Liver (tissue), 9 donors: ENCODE results near the gene XYLT1. TPM values are rescaled to one million over a fixed set of nuclear protein-coding genes. Genes with fewer than 3 reads are reported as not detected.

ENCODE experiments used
- DNase-seq: peaks from one replicate; pipeline ENCODE4 v3.0.0-alpha.2; 2017; ENCODE audit warnings: low spot score
- H3K27ac ChIP-seq, 2 donors: one replicate each; pipeline ENCODE4 v1.7.0; 2013; ENCODE audit warnings: inconsistent platforms in 2 of 2, low read length in 2 of 2, control low read depth in 1 of 2, low read depth in 1 of 2, mild to moderate bottlenecking in 1 of 2
- H3K27me3 ChIP-seq, 4 donors: one replicate each; pipeline versions ENCODE4 v1.6.1 to v1.7.0; 2013; ENCODE audit warnings: low read length in 3 of 4, inconsistent platforms in 1 of 4, mild to moderate bottlenecking in 1 of 4, moderate library complexity in 1 of 4; ENCODE audit not compliant: control insufficient read depth in 4 of 4, insufficient read depth in 4 of 4
- H3K36me3 ChIP-seq, 4 donors: one replicate each; pipeline versions ENCODE4 v1.6.1 to v1.7.0; 2013; ENCODE audit warnings: low read length in 3 of 4, mild to moderate bottlenecking in 3 of 4, low read depth in 1 of 4, moderate library complexity in 1 of 4; ENCODE audit not compliant: control insufficient read depth in 4 of 4, insufficient read depth in 3 of 4
- H3K4me1 ChIP-seq, 4 donors: one replicate each; pipeline versions ENCODE4 v1.6.1 to v1.7.0; 2013; ENCODE audit warnings: low read length in 3 of 4, mild to moderate bottlenecking in 3 of 4, moderate library complexity in 1 of 4; ENCODE audit not compliant: control insufficient read depth in 4 of 4, insufficient read depth in 4 of 4
- H3K4me3 ChIP-seq, 3 donors: one replicate each; pipeline versions ENCODE4 v1.6.1 to v1.7.0; 2013; ENCODE audit warnings: low read length in 3 of 3, control low read depth in 1 of 3, low read depth in 1 of 3, mild to moderate bottlenecking in 1 of 3
- H3K9ac ChIP-seq, 2 donors: one replicate each; pipeline ENCODE4 v1.7.0; 2013; ENCODE audit warnings: low read length in 2 of 2, mild to moderate bottlenecking in 2 of 2, moderate library complexity in 2 of 2, control low read depth in 1 of 2, low read depth in 1 of 2
- H3K9me3 ChIP-seq, 4 donors: one replicate each; pipeline versions ENCODE4 v1.6.1 to v1.7.0; 2013; ENCODE audit warnings: low read length in 3 of 4; ENCODE audit not compliant: control insufficient read depth in 4 of 4
- ATF3 ChIP-seq: IDR thresholded peaks from 2 replicates; pipeline ENCODE4 v1.6.1; 2016; ENCODE audit warnings: antibody characterized with exemption
- EGR1 ChIP-seq, 2 donors: IDR thresholded peaks; 2 replicates each; pipeline ENCODE4 v1.6.1; 2016 to 2018; ENCODE audit warnings: antibody characterized with exemption in 2 of 2, low read depth in 2 of 2
- FOXA2 ChIP-seq: IDR thresholded peaks from 2 replicates; pipeline ENCODE4 v1.6.1; 2016; ENCODE audit warnings: antibody characterized with exemption
- GABPA ChIP-seq, 2 donors: IDR thresholded peaks in 1 of 2; conservative IDR thresholded peaks in 1 of 2; 2 replicates each; pipeline ENCODE4 v1.6.1; 2016; ENCODE audit warnings: antibody characterized with exemption in 2 of 2, mild to moderate bottlenecking in 1 of 2, moderate library complexity in 1 of 2
- HNF4A ChIP-seq, 2 donors: conservative IDR thresholded peaks; 2 replicates each; pipeline ENCODE4 v1.6.1; 2016; ENCODE audit warnings: antibody characterized with exemption in 2 of 2, mild to moderate bottlenecking in 2 of 2
- HNF4G ChIP-seq: IDR thresholded peaks from 2 replicates; pipeline ENCODE4 v1.6.1; 2016; ENCODE audit warnings: antibody characterized with exemption
- JUND ChIP-seq, 2 donors: IDR thresholded peaks; 2 replicates each; pipeline ENCODE4 v1.6.1; 2016; ENCODE audit warnings: antibody characterized with exemption in 2 of 2
- MAX ChIP-seq: IDR thresholded peaks from 2 replicates; pipeline ENCODE4 v1.6.1; 2016; ENCODE audit warnings: antibody characterized with exemption
- RAD21 ChIP-seq, 2 donors: IDR thresholded peaks; 2 replicates each; pipeline ENCODE4 v1.6.1; 2016; ENCODE audit warnings: antibody characterized with exemption in 2 of 2, mild to moderate bottlenecking in 2 of 2
- REST ChIP-seq: IDR thresholded peaks from 2 replicates; pipeline ENCODE4 v1.6.1; 2016; ENCODE audit warnings: antibody characterized with exemption, mild to moderate bottlenecking
- SP1 ChIP-seq: IDR thresholded peaks from 2 replicates; pipeline ENCODE4 v1.6.1; 2018; ENCODE audit warnings: antibody characterized with exemption, mild to moderate bottlenecking
- ZBTB33 ChIP-seq: IDR thresholded peaks from 2 replicates; pipeline ENCODE4 v1.6.1; 2016; ENCODE audit warnings: antibody characterized with exemption
- WGBS: extraction: QIAGEN DNeasy Blood & Tissue Kit; methylation state at CpG from one replicate; pipeline ENCODE4 v1.1.7; 2013; 5-methylcytosine and 5-hydroxymethylcytosine counted together
- polyA plus RNA-seq, 2 donors: library from polyadenylated mRNA; stranded (reverse) in 1 of 2; unstranded in 1 of 2; fragments of 200-250 nt in 1 of 2; fragments of >200 nt in 1 of 2; fragmentation: Nextera tagmentation in 1 of 2; extraction: Ambion mirVana in 1 of 2; gene quantifications; one replicate each; pipeline versions ENCODE4 v1.2.1 to v1.2.3, GENCODE V29; 2013 to 2015
- total RNA-seq, 2 donors: library from RNA; depleted of rRNA; stranded (reverse); fragments of >200 nt; gene quantifications; one replicate each; pipeline ENCODE4 v1.2.3, GENCODE V29; 2014
- donor health status: healthy.
- donor health status: healthy.
- donor health status: healthy.
- donor health status: healthy.
- donor health status: healthy.

The XYLT1 gene
- total and polyA plus RNA-seq, 4 donors: 0.25 to 2.3 (median 0.53) TPM

GRCh38 chr16:17235147-17235815 lies 235.5 kb downstream of the XYLT1 start:
- H3K4me3 ChIP-seq: no peak overlapping the region
- peaks cover 0 to 2% (median 0%) of the 10 kb centered on the region in 4 donors for H3K9me3 ChIP-seq
- H3K27ac ChIP-seq: no peak overlapping the region
- H3K27me3 ChIP-seq: no peaks in the 10 kb centered on the region
- no peak for DNase-seq
- WGBS: 67% methylated on average over 10 of the region's 10 CpGs
- TF ChIP-seq HNF4G (no peak), EGR1 (IDR thresholded peaks at IDR 0.05; ENCODE audit: low read depth in 2 of 2) (no peak)
- H3K9ac ChIP-seq: no peak overlapping the region
- H3K4me1 ChIP-seq: no peaks in the 10 kb centered on the region
- no peaks in the 10 kb centered on the region for H3K36me3 ChIP-seq

- no peaks in the 10 kb centered on the region for H3K4me1 ChIP-seq
- 89% methylated on average over 13 of the region's 13 CpGs for whole genome bisulfite sequencing
Measured at GRCh38 chr16:17233318-17234002, 237.3 kb downstream of the XYLT1 start.

More at GRCh38 chr16:17233318-17234002, 237.3 kb downstream of the XYLT1 start:
- no peak for TF ChIP-seq ATF3
- TF ChIP-seq GABPA (IDR thresholded peaks at IDR 0.05 in 1 of 2, conservative IDR thresholded peaks at IDR 0.05 in 1 of 2): no peak
- no peak for TF ChIP-seq REST
- TF ChIP-seq MAX: no peak
- no peak for TF ChIP-seq ZBTB33
- no peak for TF ChIP-seq FOXA2
- no peak for TF ChIP-seq HNF4G
- no peak for TF ChIP-seq RAD21 (IDR thresholded peaks at IDR 0.05)
- no peak for TF ChIP-seq HNF4A (conservative IDR thresholded peaks at IDR 0.05)
- no peak for TF ChIP-seq SP1
- TF ChIP-seq JUND (IDR thresholded peaks at IDR 0.05): no peak
- H3K27ac ChIP-seq: no peak overlapping the region
- no peaks in the 10 kb centered on the region for H3K9me3 ChIP-seq
- H3K27me3 ChIP-seq: no peaks in the 10 kb centered on the region
- no peak overlapping the region for H3K9ac ChIP-seq
- H3K36me3 ChIP-seq: no peaks in the 10 kb centered on the region
- H3K4me3 ChIP-seq: no peak overlapping the region
- DNase-seq: no peak
